K562 (cell line): ENCODE measurements around the gene KPNA4. TPM values are rescaled to one million over a fixed set of nuclear protein-coding genes. Genes with fewer than 3 reads are reported as not detected.

Source experiments
- ATAC-seq: fragments of 200-7000 bp; cut with Tn5 transposase; 3 replicates; pipeline ENCODE4 v1.9.1; 2020; ENCODE audit warnings: moderate library complexity
- BruUV-seq: library from RNA; stranded (reverse); fragments of 400-500 nt; replicated peaks from 2 replicates; lab custom pipeline; 2021; lab: Mats Ljungman, UMichigan
- CTCF ChIA-PET: fragments of 300-600 bp; formaldehyde crosslinking; extraction: SDS; loops from one replicate; lab custom pipeline; 2021; ENCODE audit warnings: low intra/inter-chr PET ratio; lab: Yijun Ruan, JAX
- POLR2A ChIA-PET: fragments of 300-600, 350-650 bp; sonication (Branson Sonifier 250); formaldehyde crosslinking; extraction: SDS; loops from one replicate; lab custom pipeline; 2021; ENCODE audit warnings: antibody characterized with exemption, inconsistent platforms; lab: Yijun Ruan, JAX
- DNase-seq, 4 experiments: peaks; one replicate each; pipeline versions ENCODE4 v3.0.0 to v3.0.0-alpha.2; 2011 to 2018; ENCODE audit warnings: low spot score in 3 of 4, mixed read lengths in 3 of 4; ENCODE audit errors: extremely low read depth in 1 of 4
- FAIRE-seq: peaks from 2 replicates; lab custom pipeline; 2011; peaks lifted over from hg19 to GRCh38; lab: Jason Lieb, UNC
- H2AFZ ChIP-seq: 2 replicates; pipeline ENCODE4 v1.6.0; 2011; ENCODE audit warnings: low read depth, low read length, control low read depth, inconsistent platforms
- H3K27ac ChIP-seq: fragments of 200-600 bp; 3 replicates; pipeline ENCODE4 v1.8.0; 2011; ENCODE audit warnings: low read depth, mild to moderate bottlenecking, control low read depth, inconsistent platforms, low read length, moderate library complexity, mixed read lengths; ENCODE audit errors: extremely low read depth
- H3K27me3 ChIP-seq, 2 experiments: fragments of 300-600 bp in 1 of 2; 2 replicates in 1 of 2; 3 replicates in 1 of 2; pipeline versions ENCODE4 v1.6.0 to v1.8.0; 2011; ENCODE audit warnings: inconsistent platforms in 2 of 2, low read length in 2 of 2, mild to moderate bottlenecking in 1 of 2, mixed read lengths in 1 of 2, moderate library complexity in 1 of 2; ENCODE audit not compliant: control insufficient read depth in 2 of 2, insufficient read depth in 2 of 2
- H3K36me3 ChIP-seq: fragments of 300-600 bp; 3 replicates; pipeline ENCODE4 v1.8.0; 2011; ENCODE audit warnings: mild to moderate bottlenecking, low read length, inconsistent platforms; ENCODE audit not compliant: control insufficient read depth, insufficient read depth
- H3K4me1 ChIP-seq, 2 experiments: fragments of 200-600 bp in 1 of 2; replicated peaks in 1 of 2; 2 replicates in 1 of 2; 3 replicates in 1 of 2; pipeline versions ENCODE4 v1.5.1 to v1.8.0; 2011; ENCODE audit warnings: inconsistent platforms in 2 of 2, low read length in 2 of 2, mild to moderate bottlenecking in 1 of 2, mixed read lengths in 1 of 2, moderate library complexity in 1 of 2; ENCODE audit not compliant: control insufficient read depth in 2 of 2, insufficient read depth in 2 of 2
- H3K4me2 ChIP-seq: 2 replicates; pipeline ENCODE4 v1.6.1; 2011; ENCODE audit warnings: low read length, control low read depth, inconsistent platforms, mixed read lengths; ENCODE audit not compliant: insufficient read depth
- H3K4me3 ChIP-seq: fragments of 200-600 bp; sonication (generic), shearing (Covaris generic); 2 replicates; pipeline ENCODE4 v1.5.1; 2016; ENCODE audit warnings: control low read depth, inconsistent platforms
- H3K79me2 ChIP-seq: fragments of 200-600 bp; 3 replicates; pipeline ENCODE4 v1.8.0; 2011; ENCODE audit warnings: low read length, inconsistent platforms; ENCODE audit not compliant: control insufficient read depth, insufficient read depth
- H3K9ac ChIP-seq, 2 experiments: 2 replicates each; pipeline versions ENCODE4 v1.6.0 to v1.6.1; 2011; ENCODE audit warnings: low read depth in 2 of 2, low read length in 2 of 2, control low read depth in 1 of 2, inconsistent platforms in 1 of 2, mild to moderate bottlenecking in 1 of 2, mixed read lengths in 1 of 2; ENCODE audit not compliant: insufficient read depth in 1 of 2
- H3K9me1 ChIP-seq: one replicate; pipeline ENCODE4 v1.6.0; 2011; ENCODE audit warnings: inconsistent platforms, mild to moderate bottlenecking, low read length, moderate library complexity; ENCODE audit not compliant: control insufficient read depth, insufficient read depth
- H3K9me3 ChIP-seq: replicated peaks from 2 replicates; pipeline ENCODE4 v1.5.1; 2011; ENCODE audit warnings: low read depth, low read length, inconsistent platforms; ENCODE audit not compliant: control insufficient read depth, insufficient read depth
- H4K20me1 ChIP-seq: replicated peaks from 2 replicates; pipeline ENCODE4 v1.6.1; 2011; ENCODE audit warnings: low read length, inconsistent platforms, mixed read lengths; ENCODE audit not compliant: control insufficient read depth, insufficient read depth
- E2F3 ChIP-seq: fragments of 250-450 bp; sonication (Bioruptor Pico); IDR thresholded peaks from 2 replicates; pipeline ENCODE4 v1.4.0; 2020; ENCODE audit warnings: mild to moderate bottlenecking
- ELF4 ChIP-seq: fragments of 450-650 bp; formaldehyde crosslinking; IDR thresholded peaks from 2 replicates; pipeline ENCODE4 v1.4.0; 2022; ENCODE audit warnings: missing genetic modification characterization
- KLF10 ChIP-seq: fragments of 250-450 bp; sonication (Bioruptor Pico); IDR thresholded peaks from 2 replicates; pipeline ENCODE4 v1.6.1; 2021; ENCODE audit warnings: matching md5 sums
- RUNX1 ChIP-seq: sonication (generic); IDR thresholded peaks from 2 replicates; pipeline ENCODE4 v1.6.1; 2016; ENCODE audit warnings: antibody characterized with exemption, low read depth
- SREBF2 ChIP-seq: sonication (generic); formaldehyde crosslinking; IDR thresholded peaks from 2 replicates; pipeline ENCODE4 v1.4.0; 2020; ENCODE audit warnings: mild to moderate bottlenecking, missing genetic modification reagents
- WHSC1 ChIP-seq: IDR thresholded peaks from one replicate; pipeline ENCODE4 v1.6.1; 2012; ENCODE audit warnings: low read length, control low read depth, inconsistent platforms
- ZNF174 ChIP-seq: fragments of 250-450 bp; sonication (Bioruptor Pico); IDR thresholded peaks from 2 replicates; pipeline ENCODE4 v1.4.0; 2020; ENCODE audit warnings: mild to moderate bottlenecking
- ZNF184 ChIP-seq: sonication (generic); formaldehyde crosslinking; IDR thresholded peaks from 2 replicates; pipeline ENCODE4 v1.5.0; 2020; ENCODE audit warnings: missing genetic modification reagents
- ZNF79 ChIP-seq: fragments of 250-450 bp; sonication (Bioruptor Pico); IDR thresholded peaks from 2 replicates; pipeline ENCODE4 v1.4.0; 2020; ENCODE audit warnings: low read depth, mild to moderate bottlenecking, moderate library complexity
- WGBS: fragments of 100-300 bp; shearing (Covaris generic); methylation state at CpG from one replicate; pipeline ENCODE4 v1.1.6; 2016; ENCODE audit warnings: low coverage, mixed read lengths; ENCODE audit not compliant: insufficient coverage; ENCODE audit errors: missing lambda C conversion rate; 5-methylcytosine and 5-hydroxymethylcytosine counted together
- in situ Hi-C: fragments of 300-500 bp; cut with MboI; formaldehyde crosslinking; loops from 4 replicates; pipeline ENCODE4 v1.15.0; 2018; ENCODE audit warnings: inconsistent platforms, mixed read lengths
- intact Hi-C: fragments of 100-400 bp; cut with micrococcal nuclease; formaldehyde crosslinking; loops from 2 replicates; pipeline ENCODE4 v1.14.2; 2022
- polyA plus RNA-seq, 8 experiments: library from polyadenylated mRNA; depleted of rRNA in 4 of 8; stranded (reverse) in 5 of 8; unstranded in 3 of 8; fragments of >200 nt; fragmentation: Nextera tagmentation in 2 of 8; fragmentation: Illumina TruSeq in 1 of 8; extraction: Ambion mirVana in 2 of 8; extraction: Trizol in 1 of 8; gene quantifications; 2 replicates each; pipeline versions ENCODE4 v1.2.1 to v1.2.3, GENCODE V29; 2011 to 2014; ENCODE audit warnings: inconsistent platforms in 1 of 8, missing spikeins in 1 of 8
- total RNA-seq, 7 experiments: library from RNA; depleted of rRNA in 6 of 7; stranded (reverse); fragments of >200 nt in 6 of 7; fragmentation: Illumina TruSeq in 2 of 7; extraction: Trizol in 2 of 7; gene quantifications; 2 replicates each; pipeline versions ENCODE4 v1.2.1 to v1.2.3, GENCODE V29; 2011 to 2021; ENCODE audit warnings: low replicate concordance in 1 of 7
- TF ChIP-seq, protein P1 (sequence below): sonication (generic); IDR thresholded peaks from 2 replicates; pipeline ENCODE4 v1.6.1; 2016
- TF ChIP-seq, protein P2 (sequence below): fragments of 450-650 bp; IDR thresholded peaks from 2 replicates; pipeline ENCODE4 v1.6.1; 2016; ENCODE audit warnings: antibody characterized with exemption

KPNA4 gene
- total and polyA plus RNA-seq, 9 of the 15 experiments (the other 6 are each of a cell fraction or from before 2014, with no cell fraction given): 13.9 to 66.6 (median 34.5) TPM

DNA sequence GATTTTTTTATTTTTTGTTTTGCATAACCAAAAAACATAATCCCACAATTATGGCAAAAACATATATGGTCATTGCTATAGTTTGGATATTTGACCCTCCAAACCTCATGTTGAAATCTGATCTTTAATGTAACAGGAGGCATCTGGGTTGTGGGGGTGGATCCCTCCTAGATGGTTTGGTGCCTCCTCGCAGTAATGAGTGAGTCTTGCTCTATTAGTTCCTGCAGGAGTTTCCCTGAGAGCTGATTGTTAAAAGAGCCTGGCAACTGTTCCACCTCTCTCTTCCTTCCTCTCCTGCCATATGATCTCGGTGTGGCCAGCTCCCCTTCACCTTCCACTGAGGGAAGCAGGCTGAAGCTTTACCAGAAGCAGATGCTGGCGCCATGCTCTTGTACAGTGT, 82.6 kb downstream of the KPNA4 start:
- ATAC-seq (no peak), DNase-seq (no peak), FAIRE-seq (no peak)
- Histone ChIP-seq H3K4me1 (0 out of 5 replicates have a peak, but pooled peaks cover 0 to under 1% of the 10 kb centered on the region in 2 experiments), H3K9me1 (no peaks in the 10 kb centered on the region), H2AFZ (no peak overlapping the region), H3K27me3 (peaks cover 0 to 5% of the 10 kb centered on the region in 2 experiments; a peak in 1 of 5 replicates), H3K79me2 (no peaks in the 10 kb centered on the region), H3K9me3 (no peaks in the 10 kb centered on the region), H3K27ac (no peak overlapping the region), H3K4me3 (no peak overlapping the region), H3K4me2 (no peak overlapping the region), H3K9ac (no peak overlapping the region), H3K36me3 (no peaks in the 10 kb centered on the region), H4K20me1 (no peaks in the 10 kb centered on the region)
- POLR2A ChIA-PET: interaction anchor here (1.0 kb wide), 1 partner anchor 34 kb away, joined by 3 read pairs; the partner anchor contains the start of gene TRIM59
- CTCF ChIA-PET: no interaction called here
- BruUV-seq: no TSS peak
- intact Hi-C loops: loop anchor here (10.0 kb wide), 1 partner anchor 448 kb away; no protein-coding TSS in a partner anchor
- in situ Hi-C loops: loop anchor here (10.0 kb wide), 2 partner anchors 328 to 448 kb away; no protein-coding TSS in a partner anchor
- 26% methylated on average over 3 of the region's 3 CpGs for WGBS
- TF ChIP-seq, protein P1, sequence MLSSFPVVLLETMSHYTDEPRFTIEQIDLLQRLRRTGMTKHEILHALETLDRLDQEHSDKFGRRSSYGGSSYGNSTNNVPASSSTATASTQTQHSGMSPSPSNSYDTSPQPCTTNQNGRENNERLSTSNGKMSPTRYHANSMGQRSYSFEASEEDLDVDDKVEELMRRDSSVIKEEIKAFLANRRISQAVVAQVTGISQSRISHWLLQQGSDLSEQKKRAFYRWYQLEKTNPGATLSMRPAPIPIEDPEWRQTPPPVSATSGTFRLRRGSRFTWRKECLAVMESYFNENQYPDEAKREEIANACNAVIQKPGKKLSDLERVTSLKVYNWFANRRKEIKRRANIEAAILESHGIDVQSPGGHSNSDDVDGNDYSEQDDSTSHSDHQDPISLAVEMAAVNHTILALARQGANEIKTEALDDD: no peak
- TF ChIP-seq SREBF2 (CRISPR knock-in tag): no peak
- TF ChIP-seq ZNF184 (CRISPR knock-in tag): no peak
- no peak for TF ChIP-seq ELF4 (CRISPR knock-in tag)
- TF ChIP-seq WHSC1: no peak
- TF ChIP-seq, protein P2, sequence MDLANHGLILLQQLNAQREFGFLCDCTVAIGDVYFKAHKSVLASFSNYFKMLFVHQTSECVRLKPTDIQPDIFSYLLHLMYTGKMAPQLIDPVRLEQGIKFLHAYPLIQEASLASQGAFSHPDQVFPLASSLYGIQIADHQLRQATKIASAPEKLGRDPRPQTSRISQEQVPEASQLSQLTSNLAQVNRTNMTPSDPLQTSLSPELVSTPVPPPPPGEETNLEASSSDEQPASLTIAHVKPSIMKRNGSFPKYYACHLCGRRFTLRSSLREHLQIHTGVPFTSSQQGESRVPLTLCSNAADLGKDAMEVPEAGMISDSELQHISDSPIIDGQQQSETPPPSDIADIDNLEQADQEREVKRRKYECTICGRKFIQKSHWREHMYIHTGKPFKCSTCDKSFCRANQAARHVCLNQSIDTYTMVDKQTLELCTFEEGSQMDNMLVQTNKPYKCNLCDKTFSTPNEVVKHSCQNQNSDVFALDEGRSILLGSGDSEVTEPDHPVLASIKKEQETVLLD: no peak
- no peak for TF ChIP-seq E2F3
- TF ChIP-seq ZNF79: no peak
- no peak for TF ChIP-seq KLF10 (CRISPR knock-in tag)
- no peak for TF ChIP-seq ZNF174 (CRISPR knock-in tag)
- TF ChIP-seq RUNX1: no peak
